D721Med (cell line): ENCODE data around the gene RUNX2.

ENCODE experiments used
- DNase-seq: peaks from one replicate; pipeline ENCODE4 v3.0.0; 2011; ENCODE audit warnings: low spot score; ENCODE audit not compliant: insufficient read length
- FAIRE-seq: peaks from 2 replicates; lab custom pipeline; 2011; peaks lifted over from hg19 to GRCh38; lab: Jason Lieb, UNC
- TF ChIP-seq, protein P1 (sequence below): IDR thresholded peaks from 2 replicates; pipeline ENCODE4 v1.5.1; 2012; ENCODE audit warnings: mild to moderate bottlenecking, control low read depth; ENCODE audit not compliant: insufficient read depth; ENCODE audit errors: missing control alignments

Gene RUNX2

DNA sequence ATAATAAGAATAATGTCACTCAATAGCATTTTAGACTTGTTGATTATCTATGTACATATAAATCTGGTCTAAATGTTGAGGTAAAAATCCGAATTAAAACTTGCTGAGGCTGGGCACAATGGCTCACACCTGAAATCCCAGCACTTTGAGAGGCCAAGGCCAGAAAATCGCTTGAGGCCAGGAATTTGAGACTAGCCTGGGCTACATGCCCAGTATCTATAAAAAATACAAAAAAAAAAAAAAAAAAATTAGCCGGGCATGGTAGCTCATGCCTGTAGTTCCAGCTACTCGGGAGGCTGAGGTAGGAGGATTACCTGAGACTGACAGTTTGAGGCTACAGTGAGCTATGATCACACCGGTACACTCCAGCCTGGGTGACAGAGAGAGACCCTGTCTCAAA lies 83.8 kb downstream of the RUNX2 start:
- no peak for FAIRE-seq
- TF ChIP-seq, protein P1, sequence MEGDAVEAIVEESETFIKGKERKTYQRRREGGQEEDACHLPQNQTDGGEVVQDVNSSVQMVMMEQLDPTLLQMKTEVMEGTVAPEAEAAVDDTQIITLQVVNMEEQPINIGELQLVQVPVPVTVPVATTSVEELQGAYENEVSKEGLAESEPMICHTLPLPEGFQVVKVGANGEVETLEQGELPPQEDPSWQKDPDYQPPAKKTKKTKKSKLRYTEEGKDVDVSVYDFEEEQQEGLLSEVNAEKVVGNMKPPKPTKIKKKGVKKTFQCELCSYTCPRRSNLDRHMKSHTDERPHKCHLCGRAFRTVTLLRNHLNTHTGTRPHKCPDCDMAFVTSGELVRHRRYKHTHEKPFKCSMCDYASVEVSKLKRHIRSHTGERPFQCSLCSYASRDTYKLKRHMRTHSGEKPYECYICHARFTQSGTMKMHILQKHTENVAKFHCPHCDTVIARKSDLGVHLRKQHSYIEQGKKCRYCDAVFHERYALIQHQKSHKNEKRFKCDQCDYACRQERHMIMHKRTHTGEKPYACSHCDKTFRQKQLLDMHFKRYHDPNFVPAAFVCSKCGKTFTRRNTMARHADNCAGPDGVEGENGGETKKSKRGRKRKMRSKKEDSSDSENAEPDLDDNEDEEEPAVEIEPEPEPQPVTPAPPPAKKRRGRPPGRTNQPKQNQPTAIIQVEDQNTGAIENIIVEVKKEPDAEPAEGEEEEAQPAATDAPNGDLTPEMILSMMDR: no peak

DNA sequence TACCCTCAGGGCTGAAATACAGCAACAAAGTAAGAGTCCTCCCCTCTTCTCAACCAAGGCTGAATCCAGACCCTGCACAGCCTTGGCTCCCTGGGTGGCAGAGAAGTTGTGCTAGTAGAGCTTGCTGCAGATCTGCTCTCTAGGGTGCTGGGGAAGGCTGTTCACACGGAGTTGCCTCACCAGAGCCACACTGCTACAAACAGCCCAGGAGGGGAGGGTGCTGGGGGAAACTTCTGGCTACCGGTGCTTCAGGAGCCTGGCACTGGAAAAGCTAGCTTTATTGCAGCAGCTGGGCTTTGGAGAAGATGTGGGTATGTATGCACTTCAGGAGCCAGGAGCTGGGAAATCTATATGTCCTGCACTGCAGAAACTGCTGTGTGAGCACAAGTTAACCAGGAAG lies 87.2 kb downstream of the RUNX2 start:
- DNase-seq: no peak

More for the DNA sequence above, 83.8 kb downstream of the RUNX2 start:
- DNase-seq: no peak

DNA sequence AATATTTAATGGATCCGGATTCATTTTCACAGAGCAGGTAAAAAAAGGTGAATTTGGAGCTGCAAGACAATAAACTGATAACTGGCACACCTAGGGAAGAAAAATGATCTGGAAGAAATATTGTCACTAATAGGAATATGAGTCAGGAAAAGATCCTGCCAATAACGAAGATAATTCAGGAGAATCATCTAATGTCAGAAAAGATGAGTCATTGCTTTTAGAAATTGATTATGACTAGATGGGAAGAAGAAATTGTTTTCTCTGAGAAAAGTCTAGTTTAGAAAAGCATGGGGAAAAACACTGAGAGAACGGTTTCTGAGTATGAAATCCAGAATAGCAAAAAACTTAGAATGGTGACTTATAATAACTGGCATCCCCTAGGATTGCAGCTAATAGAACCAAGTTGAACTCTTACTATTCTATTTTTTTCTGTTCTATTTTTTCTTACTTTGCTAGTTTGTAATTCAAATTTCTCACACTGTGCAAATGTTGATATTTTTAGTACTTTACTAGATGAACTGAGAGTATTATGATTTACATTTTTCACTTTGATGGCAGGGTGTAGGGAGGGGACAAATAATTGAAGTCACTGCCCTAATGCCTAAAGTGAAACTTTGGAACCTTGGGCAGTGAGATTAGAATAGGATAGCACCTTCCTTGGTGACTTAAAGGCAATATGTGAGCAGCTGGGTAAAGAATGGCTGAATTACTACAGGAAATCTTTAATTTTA lies 87.8 kb downstream of the RUNX2 start:
- DNase-seq: no peak
- TF ChIP-seq, protein P1: no peak
- FAIRE-seq: no peak

More for the DNA sequence above, 87.2 kb downstream of the RUNX2 start:
- no peak for FAIRE-seq
- TF ChIP-seq, protein P1: no peak

DNA sequence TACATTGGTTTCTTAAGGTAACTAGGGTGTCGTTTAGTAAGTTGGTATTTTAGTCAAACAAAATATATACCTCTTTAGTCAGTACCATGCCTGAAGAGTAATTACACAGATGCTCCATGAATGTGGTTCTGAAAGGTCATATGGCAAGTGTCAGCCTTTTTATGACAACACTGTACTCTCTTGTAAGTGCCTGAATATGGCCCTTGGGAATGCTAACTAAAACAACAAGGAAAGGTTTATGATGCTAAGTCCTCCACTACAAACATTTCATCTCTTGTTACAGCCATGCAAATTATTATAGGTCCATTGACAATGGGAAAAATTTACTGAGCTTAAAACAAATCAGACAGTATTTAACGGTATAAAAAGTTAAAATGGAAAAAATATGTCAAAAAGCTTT lies 88.6 kb downstream of the RUNX2 start:
- DNase-seq (no peak), FAIRE-seq (no peak)
- TF ChIP-seq, protein P1: no peak

DNA sequence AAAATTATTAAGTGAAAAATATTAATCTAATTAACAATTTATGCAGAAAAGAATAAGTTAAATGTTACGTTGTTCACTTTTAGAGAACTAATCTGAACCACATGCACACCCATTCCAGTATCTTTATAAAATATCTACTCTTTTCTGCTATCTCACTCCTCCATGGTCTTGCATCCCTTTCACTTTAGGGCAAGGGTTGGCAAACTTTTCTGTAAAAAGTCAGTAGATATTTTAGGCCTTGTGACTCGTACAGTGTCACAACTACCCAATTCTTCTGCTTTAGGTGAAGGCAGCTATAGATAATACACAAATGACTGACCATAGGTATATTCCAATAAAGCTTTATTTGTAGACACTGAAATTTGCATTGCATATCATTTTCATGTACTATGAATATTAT lies 89.3 kb downstream of the RUNX2 start:
- DNase-seq (no peak), FAIRE-seq (no peak)
- TF ChIP-seq, protein P1: no peak

DNA sequence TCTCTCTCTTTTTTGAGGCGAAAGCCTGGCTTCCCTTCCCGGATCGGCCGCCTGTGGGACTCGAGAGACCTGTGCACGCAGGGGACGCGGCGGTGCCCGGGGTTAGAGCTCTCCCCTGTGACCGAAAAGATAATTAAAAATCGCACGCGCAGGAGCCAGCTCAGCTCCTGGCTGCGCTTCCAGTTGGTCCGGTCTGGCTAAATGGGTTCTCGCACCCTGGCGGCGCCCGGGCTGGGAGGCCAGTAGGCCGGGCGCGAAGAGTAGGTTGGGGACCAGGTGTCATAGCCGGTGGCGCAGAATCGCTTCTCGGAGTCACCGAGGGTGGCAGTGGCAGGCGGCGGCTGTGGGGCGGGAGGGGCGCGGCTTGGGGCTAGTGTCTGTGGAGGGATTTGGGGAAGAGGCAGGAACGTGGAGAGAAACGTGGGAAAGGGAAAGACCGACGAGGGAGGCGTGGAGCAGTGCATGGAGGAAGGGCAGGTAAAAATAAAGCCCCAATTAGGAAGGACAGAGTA lies 91.5 kb downstream of the RUNX2 start:
- TF ChIP-seq, protein P1: peak; percentile 53
- no peak for DNase-seq
- FAIRE-seq: no peak
